GM23338 (cell line): ENCODE measurements around the gene GRIN2A. TPM values are rescaled to one million over a fixed set of nuclear protein-coding genes. Genes with fewer than 3 reads are reported as not detected.

Experiments
- ATAC-seq: fragments of 200-7000 bp; cut with Tn5 transposase; 3 replicates; pipeline ENCODE4 v1.9.1; 2020
- DNase-seq: peaks from one replicate; pipeline ENCODE4 v3.0.0-alpha.2; 2015; ENCODE audit warnings: low spot score
- H2AFZ ChIP-seq: fragments of 200-600 bp; sonication (generic); 2 replicates; pipeline ENCODE4 v1.8.0; 2016; ENCODE audit warnings: antibody characterized with exemption, mild to moderate bottlenecking, moderate library complexity
- H3F3A ChIP-seq: fragments of 200-600 bp; sonication (generic); replicated peaks from 2 replicates; pipeline ENCODE4 v1.8.0; 2017; ENCODE audit warnings: antibody characterized with exemption, mixed run types, low read depth
- H3K27ac ChIP-seq: fragments of 200-600 bp; sonication (generic); 2 replicates; pipeline ENCODE4 v1.6.1; 2016; ENCODE audit warnings: low read depth
- H3K27me3 ChIP-seq: fragments of 200-600 bp; sonication (generic); 2 replicates; pipeline ENCODE4 v1.8.0; 2016; ENCODE audit warnings: mild to moderate bottlenecking, mixed run types, moderate library complexity; ENCODE audit not compliant: insufficient read depth
- H3K36me3 ChIP-seq: fragments of 200-600 bp; sonication (generic); 2 replicates; pipeline ENCODE4 v1.8.0; 2016; ENCODE audit warnings: mild to moderate bottlenecking; ENCODE audit not compliant: insufficient read depth
- H3K4me1 ChIP-seq: fragments of 200-600 bp; sonication (generic); 2 replicates; pipeline ENCODE4 v1.8.0; 2016; ENCODE audit warnings: mild to moderate bottlenecking, moderate library complexity; ENCODE audit not compliant: insufficient read depth
- H3K4me2 ChIP-seq: fragments of 200-600 bp; sonication (generic); 2 replicates; pipeline ENCODE4 v1.7.1; 2017; ENCODE audit warnings: mixed run types
- H3K4me3 ChIP-seq: fragments of 200-600 bp; sonication (generic); 2 replicates; pipeline ENCODE4 v1.6.1; 2016; ENCODE audit warnings: mixed run types
- H3K79me2 ChIP-seq: fragments of 200-600 bp; sonication (generic); replicated peaks from 2 replicates; pipeline ENCODE4 v1.8.0; 2017; ENCODE audit warnings: mild to moderate bottlenecking; ENCODE audit not compliant: insufficient read depth
- H3K9me2 ChIP-seq: fragments of 200-600 bp; sonication (generic); 2 replicates; pipeline ENCODE4 v1.8.0; 2017; ENCODE audit not compliant: insufficient read depth
- H4K20me1 ChIP-seq: fragments of 200-600 bp; sonication (generic); replicated peaks from 2 replicates; pipeline ENCODE4 v1.8.0; 2017; ENCODE audit warnings: mild to moderate bottlenecking; ENCODE audit not compliant: insufficient read depth
- H3K27ac Mint-ChIP-seq: 2 replicates; pipeline ENCODE4 v1.8.0; 2020; ENCODE audit warnings: inconsistent platforms, mild to moderate bottlenecking, moderate library complexity, mixed read lengths
- H3K27me3 Mint-ChIP-seq: 3 replicates; pipeline ENCODE4 v1.8.0; 2022; ENCODE audit warnings: low read depth, mild to moderate bottlenecking, moderate library complexity, mixed read lengths, inconsistent platforms; ENCODE audit not compliant: insufficient read depth, poor library complexity
- H3K36me3 Mint-ChIP-seq: 3 replicates; pipeline ENCODE4 v1.8.0; 2021; ENCODE audit warnings: low read depth, mild to moderate bottlenecking, inconsistent platforms, moderate library complexity, mixed read lengths
- H3K4me1 Mint-ChIP-seq: 3 replicates; pipeline ENCODE4 v1.8.0; 2020; ENCODE audit warnings: mild to moderate bottlenecking, inconsistent platforms, mixed read lengths
- H3K4me3 Mint-ChIP-seq: 3 replicates; pipeline ENCODE4 v1.8.0; 2021; ENCODE audit warnings: moderate library complexity, mild to moderate bottlenecking, inconsistent platforms, mixed read lengths
- H3K9me3 Mint-ChIP-seq: 3 replicates; pipeline ENCODE4 v1.8.0; 2020; ENCODE audit warnings: moderate library complexity, mild to moderate bottlenecking, inconsistent platforms, mixed read lengths
- CREB1 ChIP-seq: fragments of 250-450 bp; sonication (Bioruptor Pico); IDR thresholded peaks from 2 replicates; pipeline ENCODE4 v1.5.0; 2020; ENCODE audit warnings: low read depth, mild to moderate bottlenecking, moderate library complexity
- ZNF462 ChIP-seq: fragments of 250-450 bp; sonication (Bioruptor Pico); IDR thresholded peaks from 2 replicates; pipeline ENCODE4 v1.5.0; 2020; ENCODE audit warnings: mild to moderate bottlenecking, moderate library complexity
- polyA plus RNA-seq: library from polyadenylated mRNA; unstranded; fragments of >200 nt; fragmentation: Nextera tagmentation; extraction: Ambion mirVana; gene quantifications from 2 replicates; pipeline ENCODE4 v1.2.1, GENCODE V29; 2016
- total RNA-seq: library from RNA; depleted of rRNA; stranded (reverse); fragments of >200 nt; shearing (Covaris generic); gene quantifications from 2 replicates; pipeline ENCODE4 v1.2.3, GENCODE V29; 2014
- TF ChIP-seq, protein P1 (sequence below), 2 experiments: fragments of 200-600 bp in 1 of 2; sonication (generic) in 1 of 2; conservative IDR thresholded peaks; 2 replicates each; pipeline versions ENCODE4 v1.5.1 to v1.6.1; 2016 to 2017; ENCODE audit warnings: antibody characterized with exemption in 2 of 2, low read depth in 2 of 2, mild to moderate bottlenecking in 2 of 2, moderate library complexity in 1 of 2

Gene GRIN2A
- total and polyA plus RNA-seq, 2 experiments from 2014 or later: 0.89 to 5.1 TPM

DNA sequence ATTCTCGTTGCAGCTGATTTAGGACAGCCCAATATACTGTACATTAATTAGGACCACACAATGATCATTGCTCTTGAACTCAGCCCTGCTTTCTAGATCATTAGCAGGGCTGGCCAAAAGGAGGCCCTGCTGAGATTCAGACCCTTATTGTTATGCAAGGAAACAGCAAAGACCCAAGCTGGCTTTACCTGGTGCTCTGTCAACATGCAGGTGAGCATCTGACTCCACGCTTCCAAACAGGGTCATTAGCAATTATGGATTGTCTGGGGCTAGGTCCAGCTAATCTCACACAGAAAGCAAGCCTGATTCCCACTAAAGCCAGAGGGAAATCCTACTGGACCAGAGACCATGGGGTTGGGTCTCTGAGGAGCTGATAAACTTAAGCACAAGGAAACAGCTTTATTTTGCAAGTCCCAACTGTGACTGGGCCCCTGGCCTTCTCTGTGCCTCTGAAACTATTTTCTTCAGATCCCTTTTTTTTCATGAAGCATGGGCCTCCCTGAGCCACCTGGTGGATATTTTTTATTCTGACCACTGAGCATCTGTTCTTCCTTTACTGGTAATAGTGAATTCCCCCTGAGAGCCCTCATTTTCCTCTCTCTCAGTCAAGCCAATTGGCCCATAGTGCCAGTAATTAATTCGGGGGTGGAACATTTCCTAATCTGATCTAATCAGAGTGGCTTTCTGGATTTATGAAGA lies 236.1 kb downstream of the GRIN2A start:
- H3K4me1 Mint-ChIP-seq: peaks cover 29% of the 10 kb centered on the region

More for the DNA sequence above, 236.1 kb downstream of the GRIN2A start:
- Histone ChIP-seq H3K27ac (no peak overlapping the region), H3K4me3 (no peak overlapping the region), H3K4me2 (peak overlapping the region; percentile 45; the same call in 1 of the 2 replicates), H3K4me1 (peaks cover 17% of the 10 kb centered on the region), H3K36me3 (no peaks in the 10 kb centered on the region), H4K20me1 (no peaks in the 10 kb centered on the region), H3K27me3 (no peaks in the 10 kb centered on the region), H3K9me2 (0 out of 2 replicates have a peak, but pooled peaks cover 10% of the 10 kb centered on the region), H2AFZ (no peak overlapping the region), H3K79me2 (no peaks in the 10 kb centered on the region), H3F3A (no peaks in the 10 kb centered on the region)
- DNase-seq (peak; percentile 51), ATAC-seq (peak; percentile 85)
- H3K27ac Mint-ChIP-seq: no peak overlapping the region
- no peak overlapping the region for H3K4me3 Mint-ChIP-seq
- no peaks in the 10 kb centered on the region for H3K36me3 Mint-ChIP-seq
- H3K9me3 Mint-ChIP-seq: no peaks in the 10 kb centered on the region
- peaks cover 3% of the 10 kb centered on the region for H3K27me3 Mint-ChIP-seq
- TF ChIP-seq CREB1 (CRISPR knock-in tag): no peak
- peak; percentile 73 for TF ChIP-seq ZNF462 (CRISPR knock-in tag)
- TF ChIP-seq, protein P1, sequence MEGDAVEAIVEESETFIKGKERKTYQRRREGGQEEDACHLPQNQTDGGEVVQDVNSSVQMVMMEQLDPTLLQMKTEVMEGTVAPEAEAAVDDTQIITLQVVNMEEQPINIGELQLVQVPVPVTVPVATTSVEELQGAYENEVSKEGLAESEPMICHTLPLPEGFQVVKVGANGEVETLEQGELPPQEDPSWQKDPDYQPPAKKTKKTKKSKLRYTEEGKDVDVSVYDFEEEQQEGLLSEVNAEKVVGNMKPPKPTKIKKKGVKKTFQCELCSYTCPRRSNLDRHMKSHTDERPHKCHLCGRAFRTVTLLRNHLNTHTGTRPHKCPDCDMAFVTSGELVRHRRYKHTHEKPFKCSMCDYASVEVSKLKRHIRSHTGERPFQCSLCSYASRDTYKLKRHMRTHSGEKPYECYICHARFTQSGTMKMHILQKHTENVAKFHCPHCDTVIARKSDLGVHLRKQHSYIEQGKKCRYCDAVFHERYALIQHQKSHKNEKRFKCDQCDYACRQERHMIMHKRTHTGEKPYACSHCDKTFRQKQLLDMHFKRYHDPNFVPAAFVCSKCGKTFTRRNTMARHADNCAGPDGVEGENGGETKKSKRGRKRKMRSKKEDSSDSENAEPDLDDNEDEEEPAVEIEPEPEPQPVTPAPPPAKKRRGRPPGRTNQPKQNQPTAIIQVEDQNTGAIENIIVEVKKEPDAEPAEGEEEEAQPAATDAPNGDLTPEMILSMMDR (conservative IDR thresholded peaks at IDR 0.05; ENCODE audit: low read depth in 2 of 2): peak; percentile 30 to 44
